ENCODE measurements around the gene RFFL. TPM values are rescaled to one million over a fixed set of nuclear protein-coding genes. Genes with fewer than 3 reads are reported as not detected.
A peak's percentile ranks its signal among the peaks of the same experiment; 100 is the strongest.

The RFFL gene
- total and polyA plus RNA-seq, 9 of the 15 experiments (the other 6 are each of a cell fraction or from before 2014, with no cell fraction given): 3.4 to 18.1 (median 12.8) TPM

GRCh38 chr17:34958438-34958837 is 105.1 kb downstream of the RFFL start:
- FAIRE-seq (no peak), ATAC-seq (no peak), DNase-seq (ENCODE audit: extremely low read depth in 1 of 4, low spot score in 3 of 4) (no peak)
- Histone ChIP-seq H3K79me2 (ENCODE audit: control insufficient read depth, insufficient read depth, low read length) (peaks cover 24% of the 10 kb centered on the region), H3K4me1 (replicated peaks in 1 of 2; ENCODE audit: control insufficient read depth in 2 of 2, insufficient read depth in 2 of 2, low read length in 2 of 2) (no peaks in the 10 kb centered on the region), H4K20me1 (replicated peaks; ENCODE audit: control insufficient read depth, insufficient read depth, low read length) (no peaks in the 10 kb centered on the region), H3K9me3 (replicated peaks; ENCODE audit: control insufficient read depth, insufficient read depth, low read depth, low read length) (no peaks in the 10 kb centered on the region), H2AFZ (ENCODE audit: low read depth, low read length) (no peak overlapping the region), H3K4me3 (no peak overlapping the region), H3K27me3 (ENCODE audit: control insufficient read depth in 2 of 2, insufficient read depth in 2 of 2, low read length in 2 of 2) (no peaks in the 10 kb centered on the region), H3K36me3 (ENCODE audit: control insufficient read depth, insufficient read depth, low read length) (peaks cover 8% of the 10 kb centered on the region), H3K9me1 (ENCODE audit: control insufficient read depth, insufficient read depth, low read length) (no peaks in the 10 kb centered on the region), H3K4me2 (ENCODE audit: insufficient read depth, low read length) (no peak overlapping the region), H3K27ac (ENCODE audit: extremely low read depth, low read depth, low read length) (no peak overlapping the region), H3K9ac (ENCODE audit: insufficient read depth in 1 of 2, low read depth in 2 of 2, low read length in 2 of 2) (no peak overlapping the region)
- BruUV-seq (replicated peaks): no TSS peak
- ChIA-PET POLR2A (interaction anchor here (1.1 to 2.0 kb wide), 3 partner anchors 16 to 23 kb away, joined by 5 to 6 read pairs (median 6); partner anchors contain the start of gene LIG3), CTCF (ENCODE audit: low intra/inter-chr PET ratio) (no interaction called here)
- intact Hi-C loops (cut with micrococcal nuclease) (no loop called here), in situ Hi-C loops (cut with MboI) (no loop called here)
- WGBS (ENCODE audit: insufficient coverage, low coverage, missing lambda C conversion rate): 36% methylated on average over 1 of the region's 1 CpG
- TF ChIP-seq BDP1 (IDR thresholded peaks at IDR 0.05; ENCODE audit: insufficient read depth, insufficient read length): no peak
- peak; percentile 42; the same call in 1 of the 2 replicates for TF ChIP-seq ATF7 (IDR thresholded peaks at IDR 0.05)
- peak; percentile 50 for TF ChIP-seq CREM (IDR thresholded peaks at IDR 0.05; ENCODE audit: low read depth)
- no peak for TF ChIP-seq CBX1 (IDR thresholded peaks at IDR 0.05; ENCODE audit: low read depth)
- TF ChIP-seq EWSR1 (IDR thresholded peaks at IDR 0.05; ENCODE audit: borderline replicate concordance, low read depth, partially characterized antibody): no peak
- TF ChIP-seq ATF1 (CRISPR knock-in tag; IDR thresholded peaks at IDR 0.05): no peak
- peak; percentile 63 for TF ChIP-seq ATF1 (tag; IDR thresholded peaks at IDR 0.05)
- peak; percentile 68 for TF ChIP-seq ATF3 (IDR thresholded peaks at IDR 0.05)
- TF ChIP-seq ATF3 (CRISPR knock-in tag; conservative IDR thresholded peaks at IDR 0.05): no peak
- TF ChIP-seq ARHGAP35 (IDR thresholded peaks at IDR 0.05; ENCODE audit: partially characterized antibody): no peak
- no peak for TF ChIP-seq ZNF224 (CRISPR knock-in tag; IDR thresholded peaks at IDR 0.05)
- peak; percentile 44; the same call in 1 of the 2 replicates for TF ChIP-seq ZNF316 (IDR thresholded peaks at IDR 0.05)

Small RNAs within 50 kb of the gene (small RNA-seq; reads per million reads assigned to genes)
- gene AC004223.1 (not detected), gene RNU6-840P (not detected)

Other genes with a start within 250 kb of the RFFL start
Only the 7 nearest of the 9 such genes appear.
- 0.27 TPM in 1 of 2 replicates, not detected in the other for gene CCT6B, start 102.2 kb downstream of the RFFL start, total RNA-seq (2014; rRNA removed)
- gene CCT6B, start 102.2 kb downstream of the RFFL start, total RNA-seq (2014; rRNA removed; fragmentation: Illumina TruSeq; extraction: Trizol): 0.89 and 0.91 TPM in 2 replicates
- gene CCT6B, start 102.2 kb downstream of the RFFL start, total RNA-seq (2015; rRNA removed; fragmentation: Illumina TruSeq; extraction: Trizol): 0.53 and 0.58 TPM in 2 replicates
- 0.36 and 0.51 TPM in 2 replicates for gene CCT6B, start 102.2 kb downstream of the RFFL start, total RNA-seq (2021)
- 0.64 and 0.79 TPM in 2 replicates for gene CCT6B, start 102.2 kb downstream of the RFFL start, polyA plus RNA-seq (2011; rRNA removed)
- gene CCT6B, start 102.2 kb downstream of the RFFL start, polyA plus RNA-seq (2014; fragmentation: Illumina TruSeq; extraction: Trizol): 0.34 and 0.48 TPM in 2 replicates
- gene CCT6B, start 102.2 kb downstream of the RFFL start, polyA plus RNA-seq (2014; fragmentation: Nextera tagmentation; extraction: Ambion mirVana): under 1 TPM; 0.25 to 0.83 TPM
- gene CCT6B, start 102.2 kb downstream of the RFFL start, polyA plus RNA-seq (2014; rRNA removed): 0.67 and 0.69 TPM in 2 replicates
- 16.2 and 28.7 TPM in 2 replicates for gene ZNF830, start 102.2 kb downstream of the RFFL start, total RNA-seq (2014; rRNA removed)
- gene ZNF830, start 102.2 kb downstream of the RFFL start, total RNA-seq (2014; rRNA removed; fragmentation: Illumina TruSeq; extraction: Trizol): 21.8 and 22.4 TPM in 2 replicates
- 24.7 and 28.0 TPM in 2 replicates for gene ZNF830, start 102.2 kb downstream of the RFFL start, total RNA-seq (2015; rRNA removed; fragmentation: Illumina TruSeq; extraction: Trizol)
- gene ZNF830, start 102.2 kb downstream of the RFFL start, total RNA-seq (2021): 17.2 and 21.7 TPM in 2 replicates
- 8.9 and 14.4 TPM in 2 replicates for gene ZNF830, start 102.2 kb downstream of the RFFL start, polyA plus RNA-seq (2011; rRNA removed)
- 17.3 and 19.0 TPM in 2 replicates for gene ZNF830, start 102.2 kb downstream of the RFFL start, polyA plus RNA-seq (2014; fragmentation: Illumina TruSeq; extraction: Trizol)
- 10 to 100 TPM; 13.1 to 18.8 TPM for gene ZNF830, start 102.2 kb downstream of the RFFL start, polyA plus RNA-seq (2014; fragmentation: Nextera tagmentation; extraction: Ambion mirVana)
- 25.4 and 27.1 TPM in 2 replicates for gene ZNF830, start 102.2 kb downstream of the RFFL start, polyA plus RNA-seq (2014; rRNA removed)
- 64.1 and 75.0 TPM in 2 replicates for gene LIG3, start 83.2 kb downstream of the RFFL start, total RNA-seq (2014; rRNA removed)
- gene LIG3, start 83.2 kb downstream of the RFFL start, total RNA-seq (2014; rRNA removed; fragmentation: Illumina TruSeq; extraction: Trizol): 36.8 and 42.5 TPM in 2 replicates
- gene LIG3, start 83.2 kb downstream of the RFFL start, total RNA-seq (2015; rRNA removed; fragmentation: Illumina TruSeq; extraction: Trizol): 33.4 and 38.4 TPM in 2 replicates
- 55.4 and 55.6 TPM in 2 replicates for gene LIG3, start 83.2 kb downstream of the RFFL start, total RNA-seq (2021)
- 50.6 and 68.2 TPM in 2 replicates for gene LIG3, start 83.2 kb downstream of the RFFL start, polyA plus RNA-seq (2011; rRNA removed)
- 40.3 and 43.0 TPM in 2 replicates for gene LIG3, start 83.2 kb downstream of the RFFL start, polyA plus RNA-seq (2014; fragmentation: Illumina TruSeq; extraction: Trizol)
- 10 to 100 TPM in 1 of 2 experiments, 1 to 10 TPM in 1; 7.6 to 21.5 TPM for gene LIG3, start 83.2 kb downstream of the RFFL start, polyA plus RNA-seq (2014; fragmentation: Nextera tagmentation; extraction: Ambion mirVana)
- gene LIG3, start 83.2 kb downstream of the RFFL start, polyA plus RNA-seq (2014; rRNA removed): 52.3 and 54.3 TPM in 2 replicates
- gene RAD51D, start 56.2 kb upstream of the RFFL start, total RNA-seq (2014; rRNA removed): 6.3 and 7.6 TPM in 2 replicates
- 7.4 and 8.7 TPM in 2 replicates for gene RAD51D, start 56.2 kb upstream of the RFFL start, total RNA-seq (2014; rRNA removed; fragmentation: Illumina TruSeq; extraction: Trizol)
- gene RAD51D, start 56.2 kb upstream of the RFFL start, total RNA-seq (2015; rRNA removed; fragmentation: Illumina TruSeq; extraction: Trizol): 8.7 and 10.3 TPM in 2 replicates
- 16.9 and 19.0 TPM in 2 replicates for gene RAD51D, start 56.2 kb upstream of the RFFL start, total RNA-seq (2021)
- 10.1 and 15.2 TPM in 2 replicates for gene RAD51D, start 56.2 kb upstream of the RFFL start, polyA plus RNA-seq (2011; rRNA removed)
- 8.4 and 11.1 TPM in 2 replicates for gene RAD51D, start 56.2 kb upstream of the RFFL start, polyA plus RNA-seq (2014; fragmentation: Illumina TruSeq; extraction: Trizol)
- gene RAD51D, start 56.2 kb upstream of the RFFL start, polyA plus RNA-seq (2014; fragmentation: Nextera tagmentation; extraction: Ambion mirVana): 1 to 10 TPM; 2.2 to 2.5 TPM
- gene RAD51D, start 56.2 kb upstream of the RFFL start, polyA plus RNA-seq (2014; rRNA removed): 10.1 and 15.2 TPM in 2 replicates
- not detected in 2 replicates for gene FNDC8, start 57.9 kb upstream of the RFFL start, total RNA-seq (2014; rRNA removed)
- gene FNDC8, start 57.9 kb upstream of the RFFL start, total RNA-seq (2014; rRNA removed; fragmentation: Illumina TruSeq; extraction: Trizol): not detected in 2 replicates
- not detected in 2 replicates for gene FNDC8, start 57.9 kb upstream of the RFFL start, total RNA-seq (2015; rRNA removed; fragmentation: Illumina TruSeq; extraction: Trizol)
- gene FNDC8, start 57.9 kb upstream of the RFFL start, total RNA-seq (2021): not detected in 2 replicates
- not detected in 2 replicates for gene FNDC8, start 57.9 kb upstream of the RFFL start, polyA plus RNA-seq (2011; rRNA removed)
- not detected in 2 replicates for gene FNDC8, start 57.9 kb upstream of the RFFL start, polyA plus RNA-seq (2014; fragmentation: Illumina TruSeq; extraction: Trizol)
- gene FNDC8, start 57.9 kb upstream of the RFFL start, polyA plus RNA-seq (2014; fragmentation: Nextera tagmentation; extraction: Ambion mirVana): under 1 TPM in 1 of 2 experiments, not detected in 1; 0.04 TPM
- gene FNDC8, start 57.9 kb upstream of the RFFL start, polyA plus RNA-seq (2014; rRNA removed): not detected in 2 replicates
- gene NLE1, start 78.6 kb upstream of the RFFL start, total RNA-seq (2014; rRNA removed): 44.9 and 53.4 TPM in 2 replicates
- 18.0 and 24.6 TPM in 2 replicates for gene NLE1, start 78.6 kb upstream of the RFFL start, total RNA-seq (2014; rRNA removed; fragmentation: Illumina TruSeq; extraction: Trizol)
- gene NLE1, start 78.6 kb upstream of the RFFL start, total RNA-seq (2015; rRNA removed; fragmentation: Illumina TruSeq; extraction: Trizol): 28.2 and 30.0 TPM in 2 replicates
- 63.2 and 69.0 TPM in 2 replicates for gene NLE1, start 78.6 kb upstream of the RFFL start, total RNA-seq (2021)
- gene NLE1, start 78.6 kb upstream of the RFFL start, polyA plus RNA-seq (2011; rRNA removed): 21.2 and 26.5 TPM in 2 replicates
- gene NLE1, start 78.6 kb upstream of the RFFL start, polyA plus RNA-seq (2014; fragmentation: Illumina TruSeq; extraction: Trizol): 29.4 and 45.9 TPM in 2 replicates
- 1 to 10 TPM; 3.8 to 7.0 TPM for gene NLE1, start 78.6 kb upstream of the RFFL start, polyA plus RNA-seq (2014; fragmentation: Nextera tagmentation; extraction: Ambion mirVana)
- gene NLE1, start 78.6 kb upstream of the RFFL start, polyA plus RNA-seq (2014; rRNA removed): 36.0 and 41.0 TPM in 2 replicates
- not detected in 2 replicates for gene UNC45B, start 84.1 kb upstream of the RFFL start, total RNA-seq (2014; rRNA removed)
- not detected in 2 replicates for gene UNC45B, start 84.1 kb upstream of the RFFL start, total RNA-seq (2014; rRNA removed; fragmentation: Illumina TruSeq; extraction: Trizol)
- not detected in 2 replicates for gene UNC45B, start 84.1 kb upstream of the RFFL start, total RNA-seq (2015; rRNA removed; fragmentation: Illumina TruSeq; extraction: Trizol)
- gene UNC45B, start 84.1 kb upstream of the RFFL start, total RNA-seq (2021): not detected in 2 replicates
- gene UNC45B, start 84.1 kb upstream of the RFFL start, polyA plus RNA-seq (2011; rRNA removed): not detected in 2 replicates
- not detected in 2 replicates for gene UNC45B, start 84.1 kb upstream of the RFFL start, polyA plus RNA-seq (2014; fragmentation: Illumina TruSeq; extraction: Trizol)
- not detected for gene UNC45B, start 84.1 kb upstream of the RFFL start, polyA plus RNA-seq (2014; fragmentation: Nextera tagmentation; extraction: Ambion mirVana)
- gene UNC45B, start 84.1 kb upstream of the RFFL start, polyA plus RNA-seq (2014; rRNA removed): not detected in 2 replicates

All from K562 (cell line).